GM19372 (cell line): Measurements from ENCODE around the gene GPR31.
"Not testable (repeated sequence)": the region's sequence is repeated elsewhere in the genome, so short reads cannot be mapped to it uniquely, and the experiment has no call there.

Experiments used
- ATAC-seq: cut with Tn5 transposase; IDR thresholded peaks from one replicate; pipeline ENCODE4 v1.9.1; 2021; ENCODE audit warnings: mild to moderate bottlenecking, low read depth, moderate library complexity; ENCODE audit not compliant: unreplicated experiment

GPR31 gene, protein sequence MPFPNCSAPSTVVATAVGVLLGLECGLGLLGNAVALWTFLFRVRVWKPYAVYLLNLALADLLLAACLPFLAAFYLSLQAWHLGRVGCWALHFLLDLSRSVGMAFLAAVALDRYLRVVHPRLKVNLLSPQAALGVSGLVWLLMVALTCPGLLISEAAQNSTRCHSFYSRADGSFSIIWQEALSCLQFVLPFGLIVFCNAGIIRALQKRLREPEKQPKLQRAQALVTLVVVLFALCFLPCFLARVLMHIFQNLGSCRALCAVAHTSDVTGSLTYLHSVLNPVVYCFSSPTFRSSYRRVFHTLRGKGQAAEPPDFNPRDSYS

DNA sequence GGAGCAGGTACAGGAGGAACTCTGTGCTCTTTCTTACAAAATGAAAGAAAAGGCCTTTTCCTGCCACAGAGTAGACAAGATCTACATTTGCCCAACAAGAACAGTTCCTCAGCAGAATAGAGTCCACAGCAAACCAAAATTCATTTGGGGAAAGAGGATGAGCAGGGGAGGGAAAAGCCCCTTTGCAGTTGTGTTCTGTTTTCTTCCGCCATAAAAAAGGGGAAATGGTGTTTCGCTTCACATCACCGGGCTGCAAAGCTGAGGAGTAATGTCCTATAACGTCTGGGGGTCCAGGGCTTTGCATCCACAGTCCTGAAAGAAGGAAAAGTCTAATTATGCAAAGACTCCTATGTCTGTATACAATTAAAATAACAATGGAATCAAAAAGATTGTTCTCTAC, at the start of gene GPR31:
Gene GPR31, minus strand, starts transcription at position 118 of the 400 bp plus-strand sequence. CDS start 149 bp downstream, outside the sequence.
- no peak for ATAC-seq

GRCh38 chr6:167207527-167207926, 49.7 kb upstream of the GPR31 start:
- no peak for ATAC-seq

- not testable (repeated sequence) for ATAC-seq
Measured at GRCh38 chr6:167205316-167205715, 47.5 kb upstream of the GPR31 start.

- ATAC-seq = not testable (repeated sequence)
Measured at GRCh38 chr6:167204059-167204348, 46.2 kb upstream of the GPR31 start.

- ATAC-seq = not testable (repeated sequence)
Measured at GRCh38 chr6:167203261-167204058, 45.7 kb upstream of the GPR31 start.

- ATAC-seq = not testable (repeated sequence)
Measured at GRCh38 chr6:167202613-167203012, 44.8 kb upstream of the GPR31 start.

- ATAC-seq = no peak
Measured at GRCh38 chr6:167200806-167201205, 43.0 kb upstream of the GPR31 start.

DNA sequence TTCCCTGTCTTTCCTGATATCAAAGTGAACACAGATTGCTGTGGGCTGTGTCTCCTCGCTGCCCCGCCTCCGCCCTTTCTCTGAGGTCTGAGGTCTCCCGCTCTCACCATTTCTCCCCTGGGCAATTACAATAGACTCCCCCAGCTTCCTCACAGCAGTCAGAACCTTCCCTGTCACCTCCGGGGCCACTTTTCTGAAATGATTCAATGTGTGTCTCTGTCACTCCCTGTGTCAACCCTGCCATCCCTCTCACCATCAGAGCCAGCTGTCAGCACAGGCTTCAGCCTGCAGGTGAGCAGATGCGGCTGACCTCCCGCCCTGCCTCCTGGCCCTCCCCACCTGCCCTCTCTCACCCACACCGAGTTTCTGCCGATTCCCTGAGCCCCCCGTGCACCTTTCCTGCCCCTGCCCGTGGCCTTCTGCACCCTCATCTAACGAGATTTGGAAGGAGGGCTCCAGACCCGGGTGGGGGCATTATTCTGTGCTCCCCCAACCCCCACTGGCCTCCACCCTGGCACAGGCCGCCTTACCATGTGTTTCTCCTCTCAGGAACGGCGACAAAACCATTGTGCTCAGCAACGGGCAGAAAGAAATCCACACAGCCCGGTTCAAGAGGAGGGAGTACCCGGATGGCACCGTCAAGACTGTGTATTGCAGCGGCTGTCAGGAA, 38.3 kb upstream of the GPR31 start:
- not testable (repeated sequence) for ATAC-seq

GRCh38 chr6:167193515-167194125, 35.8 kb upstream of the GPR31 start:
- ATAC-seq = not testable (repeated sequence)

DNA sequence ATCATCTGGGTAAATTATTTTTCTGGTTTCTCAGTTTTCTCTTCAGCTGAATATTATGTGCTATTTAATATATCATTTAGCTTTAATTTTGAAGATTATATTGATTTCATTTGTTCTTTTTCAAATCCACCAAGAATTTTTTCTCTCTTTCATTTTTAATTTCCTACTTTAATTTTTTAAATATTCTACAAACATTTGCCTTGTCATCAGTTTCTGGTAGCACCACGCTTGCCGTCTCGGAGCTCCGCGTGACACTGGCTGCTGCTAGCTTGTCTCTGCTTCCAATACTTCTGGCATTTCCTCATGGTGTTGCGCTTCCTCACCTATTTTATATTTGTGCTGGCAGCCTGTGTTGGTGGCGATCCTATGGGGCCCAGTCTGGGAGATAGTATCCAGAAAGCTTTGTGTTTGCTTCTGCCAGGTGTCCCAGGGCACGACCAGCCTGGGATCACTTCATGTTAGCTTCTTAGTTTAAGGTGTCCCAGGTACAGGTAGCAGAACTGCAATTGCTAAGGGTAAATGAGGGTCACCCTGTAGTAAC, 33.3 kb upstream of the GPR31 start:
- ATAC-seq = not testable (repeated sequence)

DNA sequence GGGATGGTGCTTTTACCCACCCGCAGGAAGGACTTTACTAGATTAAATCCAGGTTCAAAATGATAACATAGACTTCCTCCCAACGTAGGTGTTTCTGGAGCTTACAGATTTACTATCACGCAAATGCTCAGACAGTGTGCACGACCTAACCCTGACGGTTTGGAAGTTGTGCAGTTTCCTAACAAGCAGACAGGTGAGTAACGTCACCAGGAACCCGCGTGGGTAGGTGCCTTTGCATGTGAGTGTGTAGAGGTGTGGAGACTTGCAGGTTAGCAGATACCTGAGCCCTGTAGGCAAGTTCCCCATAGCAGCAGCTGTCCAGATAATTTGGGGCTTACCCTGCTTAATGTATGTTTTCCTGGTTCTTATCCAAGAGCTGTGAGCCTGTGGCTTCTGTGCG, 29.5 kb upstream of the GPR31 start:
- not testable (repeated sequence) for ATAC-seq

GRCh38 chr6:167185101-167185500, 27.3 kb upstream of the GPR31 start:
- not testable (repeated sequence) for ATAC-seq

DNA sequence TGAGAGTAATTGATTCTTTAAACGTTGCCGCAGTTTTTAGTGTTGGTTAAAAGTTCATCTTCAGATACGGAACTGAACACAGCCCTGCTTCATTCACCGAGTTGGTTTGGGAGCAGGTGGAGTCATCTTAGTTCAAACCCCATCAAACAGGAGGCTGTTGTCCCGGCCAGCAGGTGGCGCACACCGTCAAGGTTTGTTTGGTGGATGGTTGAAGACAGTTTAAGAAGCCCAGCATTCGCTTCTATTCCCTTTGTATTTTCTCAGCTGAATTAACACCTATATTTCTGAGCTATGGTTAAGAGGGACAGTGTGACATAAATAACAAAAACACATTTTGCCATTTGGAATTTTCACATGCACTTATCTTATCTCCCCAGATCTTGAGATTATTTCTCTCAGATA, 25.1 kb upstream of the GPR31 start:
- ATAC-seq = peak; percentile 64

DNA sequence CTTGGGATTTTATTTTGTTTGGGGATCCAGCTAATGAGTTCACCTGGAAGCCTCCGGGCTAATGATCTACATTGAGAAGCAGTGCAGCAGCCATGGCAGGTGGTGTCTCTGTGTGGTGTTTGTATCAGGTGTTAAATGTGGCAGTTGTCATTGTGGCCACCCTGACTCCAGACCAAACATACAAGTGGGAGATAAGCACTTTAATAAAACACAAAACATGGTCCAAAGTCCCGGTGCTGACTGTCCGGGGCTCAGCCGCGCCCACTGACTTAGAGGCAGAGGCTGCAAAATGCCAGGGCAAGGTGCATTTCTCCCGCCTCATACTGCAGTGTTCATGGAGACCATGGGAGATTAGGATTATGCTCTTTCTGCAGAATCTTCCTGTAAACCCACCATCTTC, 23.6 kb upstream of the GPR31 start:
- not testable (repeated sequence) for ATAC-seq

DNA sequence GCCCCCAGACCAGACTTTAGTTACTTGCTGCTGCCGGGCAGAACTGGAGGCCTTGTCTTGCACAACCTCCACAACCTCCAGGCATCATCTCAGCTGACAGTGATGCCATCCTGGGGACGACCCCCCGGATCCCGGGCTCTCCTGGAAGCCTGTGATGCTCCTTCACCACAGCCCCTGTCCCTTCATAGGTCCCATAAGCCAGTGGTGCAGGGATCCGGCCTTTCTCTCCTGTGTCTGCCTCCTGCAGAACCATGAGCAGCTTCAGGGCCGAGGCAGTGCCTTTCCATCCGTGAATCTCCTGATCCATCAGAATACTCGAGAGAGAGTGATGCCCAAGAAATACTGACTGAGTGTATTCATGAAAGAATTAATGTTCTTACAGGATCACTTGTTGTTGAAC, 22.3 kb upstream of the GPR31 start:
- not testable (repeated sequence) for ATAC-seq

DNA sequence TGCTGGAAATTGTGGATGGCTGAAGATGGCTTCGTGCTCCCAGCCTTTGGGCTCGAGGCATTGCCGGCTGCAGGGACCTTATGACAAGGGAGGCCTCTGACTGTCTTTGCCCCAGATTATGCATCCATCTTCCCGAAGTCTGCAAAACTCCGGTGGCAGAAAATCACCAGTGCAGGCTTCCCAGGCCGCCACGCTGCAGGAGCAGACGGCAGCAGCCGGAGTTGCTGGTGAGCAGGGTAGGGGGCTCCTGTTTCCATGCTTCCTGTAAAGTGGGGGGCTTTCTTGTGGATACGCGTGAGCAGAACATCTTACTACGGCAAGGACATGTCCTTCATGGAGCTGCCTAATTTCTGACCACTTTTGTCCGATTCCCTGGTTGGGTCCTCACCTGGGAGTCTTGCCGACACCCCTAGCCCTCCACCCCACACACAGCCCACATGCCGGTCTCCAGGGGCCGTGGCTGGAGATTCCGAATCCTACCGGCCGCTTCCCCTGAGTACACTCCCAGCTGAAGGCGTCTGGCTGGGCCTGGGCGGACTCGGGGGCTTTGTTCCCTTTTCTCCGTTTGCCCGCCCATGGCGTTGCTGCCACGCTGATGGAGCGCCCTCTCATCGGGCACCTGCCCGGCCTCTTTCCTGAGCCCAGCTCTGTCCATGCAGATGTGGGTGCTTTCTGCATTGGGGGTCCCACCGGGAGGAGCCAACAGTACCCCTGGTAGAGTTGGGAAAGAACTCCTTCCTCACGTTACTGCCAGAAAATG, 21.3 kb upstream of the GPR31 start:
- ATAC-seq = not testable (repeated sequence)

DNA sequence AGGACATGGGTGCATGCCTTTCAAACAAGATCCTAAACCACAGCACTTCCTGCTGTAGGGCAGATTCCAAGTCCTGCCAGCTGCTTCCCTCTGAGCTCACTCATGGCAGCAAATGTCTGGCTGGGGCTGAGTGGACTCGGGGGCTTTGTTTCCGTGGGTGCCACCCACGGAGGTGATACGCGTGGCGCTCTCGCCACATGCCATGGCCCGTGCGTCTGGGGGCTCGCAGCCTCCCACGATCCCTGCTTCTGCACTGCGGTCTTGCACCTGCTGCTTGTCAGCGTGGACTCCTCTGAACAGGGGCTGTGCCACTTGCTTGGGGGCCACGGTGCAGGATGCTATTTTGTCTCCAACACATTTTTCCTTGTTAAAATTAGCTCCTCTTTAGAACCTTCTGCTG, 19.5 kb upstream of the GPR31 start:
- ATAC-seq = not testable (repeated sequence)

GRCh38 chr6:167172011-167172410, 14.2 kb upstream of the GPR31 start:
- ATAC-seq = not testable (repeated sequence)

DNA sequence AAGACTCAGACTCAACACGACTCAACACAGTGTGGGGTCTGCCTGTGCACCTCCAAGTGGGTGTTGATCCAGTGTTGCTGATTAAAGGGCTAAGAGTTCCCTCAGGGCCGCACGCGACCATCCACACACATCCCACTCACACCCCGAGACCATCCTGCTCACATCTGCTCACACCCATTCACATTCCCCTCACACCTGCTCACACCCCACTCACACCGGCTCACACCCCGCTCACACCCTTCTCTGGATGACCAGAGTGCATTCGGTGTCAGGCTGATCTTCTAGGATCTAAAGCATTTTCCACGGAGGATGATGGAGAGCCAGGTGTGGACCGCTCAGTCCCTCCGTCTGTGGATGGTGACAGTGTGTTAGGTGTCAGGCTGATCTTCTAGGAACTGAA, 13.5 kb upstream of the GPR31 start:
- ATAC-seq = not testable (repeated sequence)

GRCh38 chr6:167169867-167170266, 12.1 kb upstream of the GPR31 start:
- ATAC-seq = not testable (repeated sequence)
